ENCODE measurements around the gene NPY4R2. TPM values are rescaled to one million over a fixed set of nuclear protein-coding genes. Genes with fewer than 3 reads are reported as not detected.
"Not testable (repeated sequence)": the region's sequence is repeated elsewhere in the genome, so short reads cannot be mapped to it uniquely, and the experiment has no call there.

NPY4R2 gene
- total RNA-seq, 1 experiment from 2014 or later, result not detected

GRCh38 chr10:47941379-47941778, 22.9 kb downstream of the NPY4R2 start:
- H3K9ac ChIP-seq (ENCODE audit: low read length); H3K4me2 ChIP-seq (ENCODE audit: low read depth, low read length, poor library complexity, severe bottlenecking); H4K20me1 ChIP-seq (ENCODE audit: insufficient read depth, low read depth, low read length); H2AFZ ChIP-seq (ENCODE audit: low read length); H3K4me3 ChIP-seq (ENCODE audit: low read length); H3K36me3 ChIP-seq (ENCODE audit: insufficient read depth, low read length); H3K4me1 ChIP-seq (ENCODE audit: low read length); DNase-seq; H3K79me2 ChIP-seq (ENCODE audit: low read length); H3K27me3 ChIP-seq (ENCODE audit: low read length); H3K9me3 ChIP-seq (ENCODE audit: low read length); H3K27ac ChIP-seq (ENCODE audit: low read length); H3K9me2 ChIP-seq (replicated peaks; ENCODE audit: insufficient read depth, low read length): not testable (repeated sequence)

- H3K36me3 ChIP-seq (ENCODE audit: insufficient read depth, low read length); DNase-seq; H3K4me3 ChIP-seq (ENCODE audit: low read length); H3K79me2 ChIP-seq (ENCODE audit: low read length); H3K27me3 ChIP-seq (ENCODE audit: low read length); H2AFZ ChIP-seq (ENCODE audit: low read length); H3K9me3 ChIP-seq (ENCODE audit: low read length); H3K27ac ChIP-seq (ENCODE audit: low read length); H3K4me2 ChIP-seq (ENCODE audit: low read depth, low read length, poor library complexity, severe bottlenecking); H3K9me2 ChIP-seq (replicated peaks; ENCODE audit: insufficient read depth, low read length); H3K9ac ChIP-seq (ENCODE audit: low read length); H3K4me1 ChIP-seq (ENCODE audit: low read length); H4K20me1 ChIP-seq (ENCODE audit: insufficient read depth, low read depth, low read length): not testable (repeated sequence)
Measured at GRCh38 chr10:47942351-47943019, 24.0 kb downstream of the NPY4R2 start.

- H3K4me2 ChIP-seq (ENCODE audit: low read depth, low read length, poor library complexity, severe bottlenecking); DNase-seq; H2AFZ ChIP-seq (ENCODE audit: low read length); H3K27ac ChIP-seq (ENCODE audit: low read length); H3K9ac ChIP-seq (ENCODE audit: low read length); H3K79me2 ChIP-seq (ENCODE audit: low read length); H3K9me3 ChIP-seq (ENCODE audit: low read length); H3K9me2 ChIP-seq (replicated peaks; ENCODE audit: insufficient read depth, low read length); H3K4me1 ChIP-seq (ENCODE audit: low read length); H3K27me3 ChIP-seq (ENCODE audit: low read length); H4K20me1 ChIP-seq (ENCODE audit: insufficient read depth, low read depth, low read length); H3K4me3 ChIP-seq (ENCODE audit: low read length); H3K36me3 ChIP-seq (ENCODE audit: insufficient read depth, low read length): not testable (repeated sequence)
Measured at GRCh38 chr10:47943328-47943727, 24.9 kb downstream of the NPY4R2 start.

GRCh38 chr10:47947424-47947823, 29.0 kb downstream of the NPY4R2 start:
- H4K20me1 ChIP-seq (ENCODE audit: insufficient read depth, low read depth, low read length); H2AFZ ChIP-seq (ENCODE audit: low read length); H3K4me2 ChIP-seq (ENCODE audit: low read depth, low read length, poor library complexity, severe bottlenecking); H3K36me3 ChIP-seq (ENCODE audit: insufficient read depth, low read length); H3K79me2 ChIP-seq (ENCODE audit: low read length); H3K27me3 ChIP-seq (ENCODE audit: low read length); H3K9me2 ChIP-seq (replicated peaks; ENCODE audit: insufficient read depth, low read length); DNase-seq; H3K4me1 ChIP-seq (ENCODE audit: low read length); H3K9ac ChIP-seq (ENCODE audit: low read length); H3K9me3 ChIP-seq (ENCODE audit: low read length); H3K27ac ChIP-seq (ENCODE audit: low read length); H3K4me3 ChIP-seq (ENCODE audit: low read length): not testable (repeated sequence)

GRCh38 chr10:47957158-47957557, 38.7 kb downstream of the NPY4R2 start:
- not testable (repeated sequence) for H3K79me2 ChIP-seq (ENCODE audit: low read length); H3K9ac ChIP-seq (ENCODE audit: low read length); H3K4me3 ChIP-seq (ENCODE audit: low read length)

GRCh38 chr10:47959677-47960076, 41.2 kb downstream of the NPY4R2 start:
- not testable (repeated sequence) for H3K79me2 ChIP-seq (ENCODE audit: low read length); H3K9ac ChIP-seq (ENCODE audit: low read length); H3K4me2 ChIP-seq (ENCODE audit: low read depth, low read length, poor library complexity, severe bottlenecking); H3K4me3 ChIP-seq (ENCODE audit: low read length); H3K9me2 ChIP-seq (replicated peaks; ENCODE audit: insufficient read depth, low read length); DNase-seq; H3K27me3 ChIP-seq (ENCODE audit: low read length); H3K4me1 ChIP-seq (ENCODE audit: low read length); H3K9me3 ChIP-seq (ENCODE audit: low read length); H4K20me1 ChIP-seq (ENCODE audit: insufficient read depth, low read depth, low read length); H2AFZ ChIP-seq (ENCODE audit: low read length); H3K27ac ChIP-seq (ENCODE audit: low read length); H3K36me3 ChIP-seq (ENCODE audit: insufficient read depth, low read length)

More at GRCh38 chr10:47957158-47957557, 38.7 kb downstream of the NPY4R2 start:
- not testable (repeated sequence) for H2AFZ ChIP-seq (ENCODE audit: low read length); H3K4me2 ChIP-seq (ENCODE audit: low read depth, low read length, poor library complexity, severe bottlenecking); H3K27ac ChIP-seq (ENCODE audit: low read length); H3K9me2 ChIP-seq (replicated peaks; ENCODE audit: insufficient read depth, low read length); DNase-seq; H4K20me1 ChIP-seq (ENCODE audit: insufficient read depth, low read depth, low read length); H3K36me3 ChIP-seq (ENCODE audit: insufficient read depth, low read length); H3K4me1 ChIP-seq (ENCODE audit: low read length); H3K9me3 ChIP-seq (ENCODE audit: low read length); H3K27me3 ChIP-seq (ENCODE audit: low read length)

GRCh38 chr10:47960699-47961098, 42.2 kb downstream of the NPY4R2 start:
- not testable (repeated sequence) for H3K36me3 ChIP-seq (ENCODE audit: insufficient read depth, low read length); H3K9me2 ChIP-seq (replicated peaks; ENCODE audit: insufficient read depth, low read length); DNase-seq; H3K27ac ChIP-seq (ENCODE audit: low read length); H3K79me2 ChIP-seq (ENCODE audit: low read length); H3K9ac ChIP-seq (ENCODE audit: low read length); H3K4me1 ChIP-seq (ENCODE audit: low read length); H4K20me1 ChIP-seq (ENCODE audit: insufficient read depth, low read depth, low read length); H3K27me3 ChIP-seq (ENCODE audit: low read length); H2AFZ ChIP-seq (ENCODE audit: low read length); H3K4me3 ChIP-seq (ENCODE audit: low read length); H3K4me2 ChIP-seq (ENCODE audit: low read depth, low read length, poor library complexity, severe bottlenecking); H3K9me3 ChIP-seq (ENCODE audit: low read length)

GRCh38 chr10:47962785-47963184, 44.3 kb downstream of the NPY4R2 start:
- H3K27ac ChIP-seq (ENCODE audit: low read length); H3K79me2 ChIP-seq (ENCODE audit: low read length); H3K4me1 ChIP-seq (ENCODE audit: low read length); H3K36me3 ChIP-seq (ENCODE audit: insufficient read depth, low read length); DNase-seq; H3K4me3 ChIP-seq (ENCODE audit: low read length); H3K27me3 ChIP-seq (ENCODE audit: low read length); H2AFZ ChIP-seq (ENCODE audit: low read length); H3K9me2 ChIP-seq (replicated peaks; ENCODE audit: insufficient read depth, low read length); H4K20me1 ChIP-seq (ENCODE audit: insufficient read depth, low read depth, low read length); H3K4me2 ChIP-seq (ENCODE audit: low read depth, low read length, poor library complexity, severe bottlenecking); H3K9me3 ChIP-seq (ENCODE audit: low read length); H3K9ac ChIP-seq (ENCODE audit: low read length): not testable (repeated sequence)
